Vagina (tissue), 2 donors: ENCODE data around the gene USP6NL.

Experiments used
- POLR2A ChIP-seq, 2 donors: fragments of 450-650 bp; IDR thresholded peaks; one replicate each; pipeline ENCODE4 v1.6.1; 2017; ENCODE audit warnings: antibody characterized with exemption in 2 of 2, mild to moderate bottlenecking in 2 of 2, moderate library complexity in 2 of 2
- TF ChIP-seq, protein P1 (sequence below), 3 experiments: fragments of 450-650 bp in 2 of 3; fragments of 200-600 bp in 1 of 3; sonication (generic) in 1 of 3; IDR thresholded peaks; one replicate each; pipeline ENCODE4 v1.5.1; 2017 to 2019; ENCODE audit warnings: antibody characterized with exemption in 3 of 3, mild to moderate bottlenecking in 2 of 3, moderate library complexity in 2 of 3

DNA sequence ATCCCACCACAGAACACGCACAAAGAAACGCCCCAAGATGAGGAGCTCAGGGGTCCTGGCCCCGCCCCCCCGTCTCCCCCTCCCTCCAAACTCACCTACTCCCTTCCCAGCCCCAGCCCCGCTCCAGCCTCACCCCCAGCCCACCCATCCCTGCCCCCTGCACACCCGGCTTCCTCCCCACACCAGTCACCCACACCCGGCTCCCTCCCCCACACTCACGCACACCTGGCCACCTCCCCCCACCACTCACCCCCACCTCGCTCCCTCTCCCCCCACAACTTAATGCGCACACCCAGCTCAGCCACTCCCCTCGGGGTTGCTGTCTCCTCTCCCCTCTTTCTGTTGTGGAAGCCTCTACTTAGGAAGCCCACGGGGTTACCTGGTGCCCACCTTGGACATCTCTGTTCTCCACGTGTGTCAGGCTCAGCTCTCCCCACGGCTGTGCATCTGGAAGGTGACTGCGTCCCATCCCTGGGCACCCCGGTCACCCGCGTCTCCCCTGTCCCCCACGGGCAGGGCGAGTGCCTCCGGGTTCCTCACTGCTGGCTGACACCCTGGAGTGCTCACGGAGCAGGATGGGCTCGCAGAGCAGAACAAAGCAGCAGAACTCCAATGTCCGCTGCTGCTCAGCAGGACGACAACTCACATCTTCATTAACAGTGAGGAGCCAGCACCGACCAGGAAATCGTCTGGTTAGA is 166.8 kb downstream of the USP6NL start:
- no peak for TF ChIP-seq POLR2A (IDR thresholded peaks at IDR 0.05)
- TF ChIP-seq, protein P1, sequence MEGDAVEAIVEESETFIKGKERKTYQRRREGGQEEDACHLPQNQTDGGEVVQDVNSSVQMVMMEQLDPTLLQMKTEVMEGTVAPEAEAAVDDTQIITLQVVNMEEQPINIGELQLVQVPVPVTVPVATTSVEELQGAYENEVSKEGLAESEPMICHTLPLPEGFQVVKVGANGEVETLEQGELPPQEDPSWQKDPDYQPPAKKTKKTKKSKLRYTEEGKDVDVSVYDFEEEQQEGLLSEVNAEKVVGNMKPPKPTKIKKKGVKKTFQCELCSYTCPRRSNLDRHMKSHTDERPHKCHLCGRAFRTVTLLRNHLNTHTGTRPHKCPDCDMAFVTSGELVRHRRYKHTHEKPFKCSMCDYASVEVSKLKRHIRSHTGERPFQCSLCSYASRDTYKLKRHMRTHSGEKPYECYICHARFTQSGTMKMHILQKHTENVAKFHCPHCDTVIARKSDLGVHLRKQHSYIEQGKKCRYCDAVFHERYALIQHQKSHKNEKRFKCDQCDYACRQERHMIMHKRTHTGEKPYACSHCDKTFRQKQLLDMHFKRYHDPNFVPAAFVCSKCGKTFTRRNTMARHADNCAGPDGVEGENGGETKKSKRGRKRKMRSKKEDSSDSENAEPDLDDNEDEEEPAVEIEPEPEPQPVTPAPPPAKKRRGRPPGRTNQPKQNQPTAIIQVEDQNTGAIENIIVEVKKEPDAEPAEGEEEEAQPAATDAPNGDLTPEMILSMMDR (IDR thresholded peaks at IDR 0.05), result no peak
